Aorta (tissue), 4 donors: Measurements from ENCODE around the gene SLC6A3. TPM values are rescaled to one million over a fixed set of nuclear protein-coding genes. Genes with fewer than 3 reads are reported as not detected.

ENCODE experiments used
- polyA plus RNA-seq, 2 donors: library from polyadenylated mRNA; stranded (reverse); fragments of 200-250 nt; gene quantifications; one replicate each; pipeline ENCODE4 v1.2.3, GENCODE V29; 2013
- total RNA-seq, 2 donors: library from RNA; stranded (reverse); fragmentation: NEBNext Ultra II Directional; extraction: Animal tissue kit (Norgen Biotek cat#: 25700); gene quantifications; one replicate each; pipeline ENCODE4 v1.2.1, GENCODE V29; 2021
- donor health status: healthy with polysubstance abuse.
- donor health status: Bipolar disorder and iron deficiency.
- donor health status: DM: no; HTN: no; CAD: no.
- donor health status: DM: yes; HTN: yes; CAD: no.

The SLC6A3 gene
- total and polyA plus RNA-seq, 4 donors, result 0.23 to 0.56 (median 0.30) TPM; not detected in 1

Other genes starting within 250 kb of the SLC6A3 start
- gene SLC6A19, start 243.8 kb downstream of the SLC6A3 start, total RNA-seq, result under 1 TPM in 1 of 2 donors, not detected in 1; 0.12 TPM
- 1 to 10 TPM in 1 of 2 donors, not detected in 1; 9.5 TPM for gene SLC6A19, start 243.8 kb downstream of the SLC6A3 start, polyA plus RNA-seq
- gene SLC6A18, start 220.1 kb downstream of the SLC6A3 start, total RNA-seq, result not detected
- gene SLC6A18, start 220.1 kb downstream of the SLC6A3 start, polyA plus RNA-seq, result not detected
- gene TERT, start 150.4 kb downstream of the SLC6A3 start, total RNA-seq, result not detected
- gene TERT, start 150.4 kb downstream of the SLC6A3 start, polyA plus RNA-seq, result not detected
- 10 to 100 TPM; 66.0 to 71.2 TPM for gene CLPTM1L, start 100.3 kb downstream of the SLC6A3 start, total RNA-seq
- 10 to 100 TPM; 72.5 to 95.5 TPM for gene CLPTM1L, start 100.3 kb downstream of the SLC6A3 start, polyA plus RNA-seq
- gene LPCAT1, start 78.5 kb upstream of the SLC6A3 start, total RNA-seq, result 10 to 100 TPM; 38.7 to 68.7 TPM
- 10 to 100 TPM in 1 of 2 donors, 1 to 10 TPM in 1; 6.4 to 34.2 TPM for gene LPCAT1, start 78.5 kb upstream of the SLC6A3 start, polyA plus RNA-seq